Caco-2 (cell line): ENCODE data around the gene TPK1. TPM values are rescaled to one million over a fixed set of nuclear protein-coding genes. Genes with fewer than 3 reads are reported as not detected.

Experiments used
- BruUV-seq: library from RNA; stranded (reverse); fragments of 400-500 nt; replicated peaks from 2 replicates; lab custom pipeline; 2021; lab: Mats Ljungman, UMichigan
- CTCF ChIA-PET: fragments of 300-600 bp; sonication (Branson Sonifier 250); formaldehyde crosslinking; loops from one replicate; lab custom pipeline; 2022; ENCODE audit warnings: antibody characterized with exemption; lab: Charles Lee
- POLR2A ChIA-PET: fragments of 300-600 bp; sonication (Branson Sonifier 250); formaldehyde crosslinking; loops from one replicate; lab custom pipeline; 2022; ENCODE audit warnings: antibody characterized with exemption; lab: Charles Lee
- DNase-seq, 2 experiments: peaks; one replicate each; pipeline versions ENCODE4 v3.0.0 to v3.0.0-alpha.2; 2020 to 2022
- H3K27me3 ChIP-seq: replicated peaks from 2 replicates; pipeline ENCODE4 v1.6.0; 2011; ENCODE audit warnings: low read length; ENCODE audit not compliant: control insufficient read depth, insufficient read depth
- H3K36me3 ChIP-seq: 2 replicates; pipeline ENCODE4 v1.5.1; 2011; ENCODE audit warnings: low read length; ENCODE audit not compliant: control insufficient read depth, insufficient read depth
- H3K4me1 ChIP-seq: fragments of 250-450 bp; sonication (Bioruptor Pico); 2 replicates; pipeline ENCODE4 v1.5.1; 2020; ENCODE audit warnings: mild to moderate bottlenecking
- H3K4me3 ChIP-seq: 2 replicates; pipeline ENCODE4 v1.5.1; 2011; ENCODE audit warnings: low read depth, mild to moderate bottlenecking, control low read depth, low read length
- H3K9me3 ChIP-seq: fragments of 250-450 bp; sonication (Bioruptor Pico); 2 replicates; pipeline ENCODE4 v1.5.1; 2020; ENCODE audit warnings: mild to moderate bottlenecking, moderate library complexity
- H3K27ac Mint-ChIP-seq: one replicate; pipeline ENCODE4 v1.8.0; 2022; ENCODE audit warnings: mixed read lengths; ENCODE audit not compliant: unreplicated experiment
- H3K27me3 Mint-ChIP-seq: one replicate; pipeline ENCODE4 v1.8.0; 2022; ENCODE audit warnings: mixed read lengths; ENCODE audit not compliant: insufficient read depth, unreplicated experiment
- H3K36me3 Mint-ChIP-seq: one replicate; pipeline ENCODE4 v1.8.0; 2022; ENCODE audit warnings: mild to moderate bottlenecking, mixed read lengths; ENCODE audit not compliant: insufficient read depth, unreplicated experiment
- H3K4me1 Mint-ChIP-seq: one replicate; pipeline ENCODE4 v1.8.0; 2022; ENCODE audit warnings: low read depth, mixed read lengths; ENCODE audit not compliant: unreplicated experiment
- H3K4me3 Mint-ChIP-seq: one replicate; pipeline ENCODE4 v1.8.0; 2022; ENCODE audit warnings: mild to moderate bottlenecking, moderate library complexity, mixed read lengths; ENCODE audit not compliant: unreplicated experiment
- H3K9me3 Mint-ChIP-seq: one replicate; pipeline ENCODE4 v1.8.0; 2022; ENCODE audit warnings: mixed read lengths; ENCODE audit not compliant: unreplicated experiment
- CTCF ChIP-seq, 2 experiments: fragments of 200-600 bp in 1 of 2; IDR thresholded peaks; 1 replicate in 1 of 2; 2 replicates in 1 of 2; pipeline versions ENCODE4 v1.5.1 to v1.8.0; 2011 to 2022; ENCODE audit warnings: antibody characterized with exemption in 1 of 2, control low read depth in 1 of 2, inconsistent platforms in 1 of 2, low read depth in 1 of 2, low read length in 1 of 2, mild to moderate bottlenecking in 1 of 2, moderate library complexity in 1 of 2; ENCODE audit not compliant: insufficient read depth in 1 of 2, severe bottlenecking in 1 of 2, unreplicated experiment in 1 of 2
- intact Hi-C: fragments of 100-400 bp; cut with micrococcal nuclease; formaldehyde crosslinking; loops from one replicate; pipeline ENCODE4 v1.10.0; 2022; ENCODE audit not compliant: unreplicated experiment
- total RNA-seq: library from RNA; stranded (reverse); gene quantifications from 2 replicates; pipeline ENCODE4 v1.2.3, GENCODE V29; 2022

Gene TPK1
- total RNA-seq, 1 experiment from 2014 or later = 86.6 TPM

- Mint-ChIP-seq H3K4me1 (no peaks in the 10 kb centered on the region), H3K36me3 (peaks cover 30% of the 10 kb centered on the region), H3K4me3 (no peak overlapping the region), H3K27ac (no peak overlapping the region), H3K27me3 (no peaks in the 10 kb centered on the region), H3K9me3 (no peaks in the 10 kb centered on the region)
- Histone ChIP-seq H3K27me3 (no peaks in the 10 kb centered on the region), H3K4me3 (no peak overlapping the region), H3K9me3 (no peaks in the 10 kb centered on the region), H3K4me1 (no peaks in the 10 kb centered on the region), H3K36me3 (no peaks in the 10 kb centered on the region)
- DNase-seq = no peak
- ChIA-PET CTCF (no interaction called here), POLR2A (no interaction called here)
- intact Hi-C loops = no loop called here
- no TSS peak for BruUV-seq
- no peak for TF ChIP-seq CTCF (IDR thresholded peaks at IDR 0.05; ENCODE audit: insufficient read depth in 1 of 2, low read depth in 1 of 2, low read length in 1 of 2, severe bottlenecking in 1 of 2, unreplicated experiment in 1 of 2)
Observed at GRCh38 chr7:144534655-144535395, 301.0 kb downstream of the TPK1 start.

GRCh38 chr7:144534196-144534595, 301.7 kb downstream of the TPK1 start:
- Histone ChIP-seq H3K4me1 (no peaks in the 10 kb centered on the region), H3K27me3 (no peaks in the 10 kb centered on the region), H3K36me3 (no peaks in the 10 kb centered on the region), H3K4me3 (no peak overlapping the region), H3K9me3 (no peaks in the 10 kb centered on the region)
- no peak for DNase-seq
- H3K36me3 Mint-ChIP-seq = peaks cover 30% of the 10 kb centered on the region
- no peak overlapping the region for H3K4me3 Mint-ChIP-seq
- no peak for TF ChIP-seq CTCF (IDR thresholded peaks at IDR 0.05; ENCODE audit: insufficient read depth in 1 of 2, low read depth in 1 of 2, low read length in 1 of 2, severe bottlenecking in 1 of 2, unreplicated experiment in 1 of 2)
- no peaks in the 10 kb centered on the region for H3K4me1 Mint-ChIP-seq
- BruUV-seq = no TSS peak
- POLR2A ChIA-PET = no interaction called here
- intact Hi-C loops = no loop called here
- no peaks in the 10 kb centered on the region for H3K9me3 Mint-ChIP-seq
- no peak overlapping the region for H3K27ac Mint-ChIP-seq
- CTCF ChIA-PET = no interaction called here
- no peaks in the 10 kb centered on the region for H3K27me3 Mint-ChIP-seq

- H3K4me1 ChIP-seq = no peaks in the 10 kb centered on the region
- H3K36me3 ChIP-seq = no peaks in the 10 kb centered on the region
- no peak for TF ChIP-seq CTCF (IDR thresholded peaks at IDR 0.05; ENCODE audit: insufficient read depth in 1 of 2, low read depth in 1 of 2, low read length in 1 of 2, severe bottlenecking in 1 of 2, unreplicated experiment in 1 of 2)
- no peak for DNase-seq
- no peaks in the 10 kb centered on the region for H3K27me3 ChIP-seq
- POLR2A ChIA-PET = no interaction called here
- no peaks in the 10 kb centered on the region for H3K9me3 Mint-ChIP-seq
- H3K4me3 Mint-ChIP-seq = no peak overlapping the region
- no peaks in the 10 kb centered on the region for H3K4me1 Mint-ChIP-seq
- H3K27me3 Mint-ChIP-seq = no peaks in the 10 kb centered on the region
- intact Hi-C loops = no loop called here
- no TSS peak for BruUV-seq
- peaks cover 21% of the 10 kb centered on the region for H3K36me3 Mint-ChIP-seq
- no peak overlapping the region for H3K27ac Mint-ChIP-seq
- CTCF ChIA-PET = no interaction called here
- no peaks in the 10 kb centered on the region for H3K9me3 ChIP-seq
- H3K4me3 ChIP-seq = no peak overlapping the region
Observed at GRCh38 chr7:144531181-144531580, 304.7 kb downstream of the TPK1 start.
